ENCODE measurements around the gene LIN9. TPM values are rescaled to one million over a fixed set of nuclear protein-coding genes. Genes with fewer than 3 reads are reported as not detected.

Gene LIN9
- polyA plus RNA-seq, 4 donors: 10.5 to 14.0 (median 12.3) TPM

DNA sequence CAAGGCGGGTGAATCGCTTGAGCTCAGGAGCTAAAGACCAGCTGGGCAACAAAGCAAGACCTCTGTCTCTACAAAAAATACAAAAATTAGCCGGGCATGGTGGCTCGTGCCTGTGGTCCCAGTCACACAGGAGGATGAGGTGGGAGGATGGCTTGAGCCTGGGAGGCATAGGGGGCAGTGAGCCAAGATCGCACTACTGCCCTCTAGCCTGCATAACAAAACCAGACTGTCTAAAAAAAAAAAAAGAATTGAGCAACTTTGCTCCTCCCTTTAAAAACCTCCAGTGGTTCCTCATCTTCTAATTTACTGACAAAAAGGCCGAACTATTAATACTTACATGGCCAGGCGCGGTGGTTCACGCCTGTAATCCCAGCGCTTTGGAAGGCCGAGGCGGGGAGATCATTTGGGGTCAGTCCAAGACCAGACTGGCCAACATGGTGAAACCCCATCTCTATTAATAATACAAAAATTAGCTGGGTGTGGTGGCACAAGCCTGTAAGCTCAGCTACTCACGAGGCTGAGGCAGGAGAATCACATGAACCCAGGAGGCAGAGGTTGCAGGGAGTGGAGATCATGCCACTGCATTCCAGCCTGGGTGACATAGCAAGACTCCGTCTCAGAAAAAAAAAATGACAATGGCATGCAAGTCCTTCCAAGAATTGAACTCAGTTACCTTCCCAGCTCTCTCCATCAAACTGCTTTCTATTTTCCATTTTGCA lies 126.8 kb downstream of the LIN9 start:
- peak in 2 of 4 donors; percentile 5 to 19 for DNase-seq (ENCODE audit: low read depth in 4 of 4, low spot score in 3 of 4)

Other genes starting within 250 kb of the LIN9 start
- gene H3-3A, start 246.4 kb downstream of the LIN9 start, polyA plus RNA-seq (ENCODE audit: insufficient read length in 4 of 4): 1,000 to 10,000 TPM; 1,338 to 1,630 (median 1,584) TPM
- gene ACBD3, start 122.4 kb downstream of the LIN9 start, polyA plus RNA-seq (ENCODE audit: insufficient read length in 4 of 4): 10 to 100 TPM; 49.2 to 59.0 (median 57.8) TPM
- under 1 TPM; 0.28 to 0.77 (median 0.35) TPM for gene MIXL1, start 85.5 kb downstream of the LIN9 start, polyA plus RNA-seq (ENCODE audit: insufficient read length in 4 of 4)
- 100 to 1,000 TPM; 121 to 133 (median 124) TPM for gene PARP1, start 98.9 kb upstream of the LIN9 start, polyA plus RNA-seq (ENCODE audit: insufficient read length in 4 of 4)
- 1 to 10 TPM in 3 of 4 donors, under 1 TPM in 1; 0.93 to 1.9 (median 1.2) TPM for gene STUM, start 239.6 kb upstream of the LIN9 start, polyA plus RNA-seq (ENCODE audit: insufficient read length in 4 of 4)